HEK293T (cell line): ENCODE data around the gene STRADB.

Experiments
- ELF4 ChIP-seq: fragments of 450-650 bp; IDR thresholded peaks from 2 replicates; pipeline ENCODE4 v1.6.1; 2017; ENCODE audit warnings: antibody characterized with exemption
- FOXA1 ChIP-seq: fragments of 450-650 bp; IDR thresholded peaks from 2 replicates; pipeline ENCODE4 v1.6.1; 2016; ENCODE audit warnings: mild to moderate bottlenecking
- FOXM1 ChIP-seq: fragments of 450-650 bp; IDR thresholded peaks from 2 replicates; pipeline ENCODE4 v1.6.1; 2017; ENCODE audit warnings: mild to moderate bottlenecking, borderline replicate concordance
- SP1 ChIP-seq: fragments of 450-650 bp; IDR thresholded peaks from 2 replicates; pipeline ENCODE4 v1.6.1; 2017
- SUZ12 ChIP-seq: fragments of 450-650 bp; IDR thresholded peaks from 2 replicates; pipeline ENCODE4 v1.6.1; 2016; ENCODE audit warnings: mild to moderate bottlenecking
- TARDBP ChIP-seq: fragments of 450-650 bp; IDR thresholded peaks from 2 replicates; pipeline ENCODE4 v1.6.1; 2016
- TF ChIP-seq, protein P1 (sequence below): fragments of 450-650 bp; IDR thresholded peaks from 2 replicates; pipeline ENCODE4 v1.6.1; 2016

- TF ChIP-seq SUZ12 (no peak), ELF4 (no peak), FOXM1 (no peak), SP1 (no peak), FOXA1 (no peak), TARDBP (no peak)
- TF ChIP-seq, protein P1, sequence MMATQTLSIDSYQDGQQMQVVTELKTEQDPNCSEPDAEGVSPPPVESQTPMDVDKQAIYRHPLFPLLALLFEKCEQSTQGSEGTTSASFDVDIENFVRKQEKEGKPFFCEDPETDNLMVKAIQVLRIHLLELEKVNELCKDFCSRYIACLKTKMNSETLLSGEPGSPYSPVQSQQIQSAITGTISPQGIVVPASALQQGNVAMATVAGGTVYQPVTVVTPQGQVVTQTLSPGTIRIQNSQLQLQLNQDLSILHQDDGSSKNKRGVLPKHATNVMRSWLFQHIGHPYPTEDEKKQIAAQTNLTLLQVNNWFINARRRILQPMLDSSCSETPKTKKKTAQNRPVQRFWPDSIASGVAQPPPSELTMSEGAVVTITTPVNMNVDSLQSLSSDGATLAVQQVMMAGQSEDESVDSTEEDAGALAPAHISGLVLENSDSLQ = no peak
Measured at GRCh38 chr2:201436141-201436540, 15.4 kb upstream of the STRADB start.
